Keratinocyte (primary cell): ENCODE measurements around the gene FGFR1OP2. TPM values are rescaled to one million over a fixed set of nuclear protein-coding genes. Genes with fewer than 3 reads are reported as not detected.
A peak's percentile ranks its signal among the peaks of the same experiment; 100 is the strongest.

ENCODE experiments used
- DNase-seq: peaks from one replicate; pipeline ENCODE4 v3.0.0-alpha.2; 2011; ENCODE audit warnings: low read depth, missing footprints, low spot score
- FAIRE-seq: peaks from 2 replicates; lab custom pipeline; 2011; peaks lifted over from hg19 to GRCh38; lab: Jason Lieb, UNC
- H2AFZ ChIP-seq: 2 replicates; pipeline ENCODE4 v1.6.0; 2012; ENCODE audit warnings: low read length, control low read depth, inconsistent platforms; ENCODE audit not compliant: control insufficient read depth
- H3K27ac ChIP-seq: 2 replicates; pipeline ENCODE4 v1.5.1; 2011; ENCODE audit warnings: low read length; ENCODE audit not compliant: control insufficient read depth, insufficient read depth
- H3K27me3 ChIP-seq: 3 replicates; pipeline ENCODE4 v1.6.0; 2011; ENCODE audit warnings: low read length; ENCODE audit not compliant: control insufficient read depth, insufficient read depth; ENCODE audit errors: extremely low read depth
- H3K36me3 ChIP-seq, 2 experiments: 2 replicates in 1 of 2; 3 replicates in 1 of 2; pipeline ENCODE4 v1.5.1; 2011; ENCODE audit warnings: low read length in 2 of 2, mild to moderate bottlenecking in 1 of 2; ENCODE audit not compliant: control insufficient read depth in 2 of 2, insufficient read depth in 2 of 2; ENCODE audit errors: extremely low read depth in 1 of 2
- H3K4me1 ChIP-seq: 3 replicates; pipeline ENCODE4 v1.5.1; 2011; ENCODE audit warnings: low read length; ENCODE audit not compliant: control insufficient read depth, insufficient read depth; ENCODE audit errors: extremely low read depth
- H3K4me2 ChIP-seq: 3 replicates; pipeline ENCODE4 v1.6.0; 2011; ENCODE audit warnings: low read depth, low read length; ENCODE audit not compliant: control insufficient read depth, insufficient read depth; ENCODE audit errors: extremely low read depth
- H3K4me3 ChIP-seq, 3 experiments: fragments of 200-600 bp in 1 of 3; sonication (generic) in 1 of 3; 2 replicates in 2 of 3; 3 replicates in 1 of 3; pipeline ENCODE4 v1.5.1; 2011 to 2016; ENCODE audit warnings: low read length in 3 of 3, mild to moderate bottlenecking in 3 of 3, control low read depth in 2 of 3, inconsistent platforms in 1 of 3, low read depth in 1 of 3, mixed read lengths in 1 of 3, mixed run types in 1 of 3, moderate library complexity in 1 of 3; ENCODE audit not compliant: control insufficient read depth in 2 of 3, insufficient read depth in 2 of 3; ENCODE audit errors: extremely low read depth in 1 of 3
- H3K79me2 ChIP-seq: 2 replicates; pipeline ENCODE4 v1.6.0; 2012; ENCODE audit warnings: low read length; ENCODE audit not compliant: control insufficient read depth, insufficient read depth
- H3K9ac ChIP-seq: 3 replicates; pipeline ENCODE4 v1.6.0; 2011; ENCODE audit warnings: low read length; ENCODE audit not compliant: control insufficient read depth, insufficient read depth; ENCODE audit errors: extremely low read depth
- H3K9me1 ChIP-seq: 3 replicates; pipeline ENCODE4 v1.6.0; 2011; ENCODE audit warnings: low read length; ENCODE audit not compliant: control insufficient read depth, insufficient read depth; ENCODE audit errors: extremely low read depth
- H3K9me3 ChIP-seq: 2 replicates; pipeline ENCODE4 v1.5.1; 2012; ENCODE audit warnings: low read depth, low read length; ENCODE audit not compliant: control insufficient read depth
- H4K20me1 ChIP-seq: 3 replicates; pipeline ENCODE4 v1.6.0; 2011; ENCODE audit warnings: low read length; ENCODE audit not compliant: control insufficient read depth, insufficient read depth; ENCODE audit errors: extremely low read depth
- EZH2 ChIP-seq: IDR thresholded peaks from one replicate; pipeline ENCODE4 v1.6.1; 2012; ENCODE audit warnings: inconsistent platforms, mild to moderate bottlenecking, low read length, moderate library complexity
- dilution Hi-C: fragments of 300-500 bp; cut with MboI; formaldehyde crosslinking; loops from one replicate; pipeline ENCODE4 v1.7.0; 2020; ENCODE audit warnings: low sequenced_read_pairs; ENCODE audit not compliant: extremely low pct_ligation_motif_present
- polyA plus RNA-seq, 5 experiments: library from polyadenylated mRNA; depleted of rRNA in 3 of 5; stranded (reverse) in 3 of 5; stranded (forward) in 1 of 5; unstranded in 1 of 5; fragments of >200 nt; gene quantifications; 1 replicate in 1 of 5; 2 replicates in 3 of 5; 3 replicates in 1 of 5; pipeline versions ENCODE4 v1.2.1 to v1.2.3, GENCODE V29; 2011 to 2012; ENCODE audit warnings: missing spikeins in 2 of 5, low read depth in 1 of 5, low replicate concordance in 1 of 5
- TF ChIP-seq, protein P1 (sequence below), 3 experiments: IDR thresholded peaks in 1 of 3; conservative IDR thresholded peaks in 1 of 3; optimal IDR thresholded peaks in 1 of 3; 2 replicates in 2 of 3; 3 replicates in 1 of 3; pipeline versions ENCODE3 to v1.5.1; 2011; ENCODE audit warnings: low read length in 3 of 3, mild to moderate bottlenecking in 3 of 3, moderate library complexity in 2 of 3, control low read depth in 1 of 3, inconsistent platforms in 1 of 3; ENCODE audit not compliant: insufficient read depth in 2 of 3; ENCODE audit errors: extremely low read depth in 1 of 3

FGFR1OP2 gene
- polyA plus RNA-seq, 1 donor (not counting 4 experiments of a cell fraction or from before 2014, with no cell fraction given), result 34.9 TPM

DNA sequence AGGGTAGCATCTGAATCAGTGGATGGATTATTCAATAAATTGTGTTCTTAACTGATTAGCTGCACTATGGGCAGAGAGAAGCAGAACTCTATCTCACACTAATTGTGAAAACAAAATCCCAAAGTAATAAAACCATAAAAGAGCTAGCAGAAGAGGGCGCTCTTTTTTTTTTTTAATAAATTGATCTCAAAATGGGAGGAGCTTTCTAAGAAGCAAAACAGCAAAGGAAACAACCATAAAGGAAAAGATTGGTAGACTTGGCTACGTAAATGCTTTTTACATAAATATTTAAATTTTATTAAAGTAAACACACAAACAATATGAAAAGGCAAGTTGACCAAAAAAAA lies 77.4 kb downstream of the FGFR1OP2 start:
- Histone ChIP-seq H3K9ac (no peak overlapping the region), H3K27me3 (no peaks in the 10 kb centered on the region), H3K4me1 (peaks cover 32% of the 10 kb centered on the region), H3K27ac (no peak overlapping the region), H2AFZ (no peak overlapping the region), H3K36me3 (peaks cover 0 to 2% of the 10 kb centered on the region in 2 experiments), H3K4me3 (no peak overlapping the region), H3K79me2 (peaks cover 30% of the 10 kb centered on the region), H3K9me1 (no peaks in the 10 kb centered on the region), H3K9me3 (no peaks in the 10 kb centered on the region), H3K4me2 (no peak overlapping the region), H4K20me1 (no peaks in the 10 kb centered on the region)
- DNase-seq (no peak), FAIRE-seq (no peak)
- dilution Hi-C loops, result no loop called here
- TF ChIP-seq, protein P1, sequence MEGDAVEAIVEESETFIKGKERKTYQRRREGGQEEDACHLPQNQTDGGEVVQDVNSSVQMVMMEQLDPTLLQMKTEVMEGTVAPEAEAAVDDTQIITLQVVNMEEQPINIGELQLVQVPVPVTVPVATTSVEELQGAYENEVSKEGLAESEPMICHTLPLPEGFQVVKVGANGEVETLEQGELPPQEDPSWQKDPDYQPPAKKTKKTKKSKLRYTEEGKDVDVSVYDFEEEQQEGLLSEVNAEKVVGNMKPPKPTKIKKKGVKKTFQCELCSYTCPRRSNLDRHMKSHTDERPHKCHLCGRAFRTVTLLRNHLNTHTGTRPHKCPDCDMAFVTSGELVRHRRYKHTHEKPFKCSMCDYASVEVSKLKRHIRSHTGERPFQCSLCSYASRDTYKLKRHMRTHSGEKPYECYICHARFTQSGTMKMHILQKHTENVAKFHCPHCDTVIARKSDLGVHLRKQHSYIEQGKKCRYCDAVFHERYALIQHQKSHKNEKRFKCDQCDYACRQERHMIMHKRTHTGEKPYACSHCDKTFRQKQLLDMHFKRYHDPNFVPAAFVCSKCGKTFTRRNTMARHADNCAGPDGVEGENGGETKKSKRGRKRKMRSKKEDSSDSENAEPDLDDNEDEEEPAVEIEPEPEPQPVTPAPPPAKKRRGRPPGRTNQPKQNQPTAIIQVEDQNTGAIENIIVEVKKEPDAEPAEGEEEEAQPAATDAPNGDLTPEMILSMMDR (optimal IDR thresholded peaks at IDR 0.05 in 1 of 3, IDR thresholded peaks at IDR 0.05 in 1 of 3, conservative IDR thresholded peaks at IDR 0.05 in 1 of 3; ENCODE audit: extremely low read depth in 1 of 3, insufficient read depth in 2 of 3, low read length in 3 of 3), result peak in 1 of 3 experiments; percentile 23
- no peak for TF ChIP-seq EZH2

Other genes with a start within 250 kb of the FGFR1OP2 start
- 6.3 to 7.6 TPM (median 7.3 TPM) in 3 replicates for gene ITPR2, start 105.3 kb upstream of the FGFR1OP2 start, polyA plus RNA-seq
- gene INTS13, start 489 bp upstream of the FGFR1OP2 start, polyA plus RNA-seq, result 18.6 to 38.7 TPM (median 19.5 TPM) in 3 replicates
- 228 to 461 TPM (median 407 TPM) in 3 replicates for gene TM7SF3, start 75.9 kb downstream of the FGFR1OP2 start, polyA plus RNA-seq
- 33.5 to 78.9 TPM (median 70.3 TPM) in 3 replicates for gene MED21, start 84.1 kb downstream of the FGFR1OP2 start, polyA plus RNA-seq
- gene C12orf71, start 144.1 kb downstream of the FGFR1OP2 start, polyA plus RNA-seq, result not detected in 3 replicates